ENCODE results near the gene TPST2. TPM values are rescaled to one million over a fixed set of nuclear protein-coding genes. Genes with fewer than 3 reads are reported as not detected.

The TPST2 gene
- total and polyA plus RNA-seq, 10 of the 15 experiments (the other 5 are each of a cell fraction or from before 2014, with no cell fraction given) = 6.3 to 33.7 (median 28.4) TPM

GRCh38 chr22:26597480-26597879, 7.5 kb upstream of the TPST2 start:
- SMC1A ChIA-PET (ENCODE audit: uncharacterized antibody, unreplicated experiment) = interaction anchor here (1.9 kb wide), 1 partner anchor 9 kb away, joined by 6 read pairs; no protein-coding TSS in a partner anchor
- POLR2A ChIA-PET = no interaction called here
- RAD21 ChIA-PET (ENCODE audit: unreplicated experiment) = no interaction called here
- Histone ChIP-seq H2AFZ (ENCODE audit: control insufficient read depth, low read depth, low read length) (no peak overlapping the region), H3K9ac (ENCODE audit: control insufficient read depth, insufficient read depth, low read length) (no peak overlapping the region), H3K79me2 (ENCODE audit: control insufficient read depth, insufficient read depth, low read length) (no peaks in the 10 kb centered on the region), H3K4me2 (ENCODE audit: control insufficient read depth, insufficient read depth) (no peak overlapping the region), H3K36me3 (ENCODE audit: control insufficient read depth in 2 of 2, insufficient read depth in 2 of 2, low read length in 1 of 2) (no peaks in the 10 kb centered on the region), H3K4me1 (ENCODE audit: control insufficient read depth, insufficient read depth, low read length) (peaks cover 10% of the 10 kb centered on the region), H3K4me3 (no peak overlapping the region), H3K27me3 (replicated peaks in 1 of 2; ENCODE audit: control insufficient read depth in 2 of 2, insufficient read depth in 2 of 2, low read length in 1 of 2) (no peaks in the 10 kb centered on the region), H4K20me1 (ENCODE audit: control insufficient read depth, insufficient read depth) (no peaks in the 10 kb centered on the region), H3K27ac (ENCODE audit: control insufficient read depth, insufficient read depth) (no peak overlapping the region), H3K9me3 (replicated peaks; ENCODE audit: control insufficient read depth, insufficient read depth, low read length) (no peaks in the 10 kb centered on the region)
- CTCF ChIA-PET = interaction anchor here (0.7 kb wide), 1 partner anchor 10 kb away, joined by 3 read pairs; no protein-coding TSS in a partner anchor
- 85% methylated on average over 4 of the region's 4 CpGs for WGBS (ENCODE audit: insufficient coverage, insufficient replicate concordance, low lambda C conversion rate, missing lambda C conversion rate)
- ATAC-seq = no peak
- BruUV-seq (replicated peaks) = no TSS peak
- intact Hi-C loops (cut with micrococcal nuclease; ENCODE audit: unreplicated experiment) (no loop called here), in situ Hi-C loops (cut with MboI) (no loop called here)
- no peak for DNase-seq (ENCODE audit: low read depth, low spot score)
- no peak for FAIRE-seq
- TF ChIP-seq SIX5 (IDR thresholded peaks at IDR 0.05; ENCODE audit: low read depth, low read length, severe bottlenecking) = no peak

GRCh38 chr22:26597026-26597425, 7.1 kb upstream of the TPST2 start:
- no peak for ATAC-seq

More at GRCh38 chr22:26597026-26597425, 7.1 kb upstream of the TPST2 start:
- 71% methylated on average over 4 of the region's 4 CpGs for WGBS (ENCODE audit: insufficient coverage, insufficient replicate concordance, low lambda C conversion rate, missing lambda C conversion rate)
- ChIA-PET CTCF (interaction anchor here (0.7 to 1.3 kb wide), 2 partner anchors 10 to 12 kb away, joined by 3 to 4 read pairs; no protein-coding TSS in a partner anchor), POLR2A (no interaction called here), SMC1A (ENCODE audit: uncharacterized antibody, unreplicated experiment) (interaction anchor here (1.1 to 1.9 kb wide), 2 partner anchors 10 to 14 kb away, joined by 3 to 6 read pairs; no protein-coding TSS in a partner anchor), RAD21 (ENCODE audit: unreplicated experiment) (no interaction called here)
- Histone ChIP-seq H3K9me3 (replicated peaks; ENCODE audit: control insufficient read depth, insufficient read depth, low read length) (no peaks in the 10 kb centered on the region), H3K27ac (ENCODE audit: control insufficient read depth, insufficient read depth) (no peak overlapping the region), H3K36me3 (ENCODE audit: control insufficient read depth in 2 of 2, insufficient read depth in 2 of 2, low read length in 1 of 2) (no peaks in the 10 kb centered on the region), H2AFZ (ENCODE audit: control insufficient read depth, low read depth, low read length) (no peak overlapping the region), H3K9ac (ENCODE audit: control insufficient read depth, insufficient read depth, low read length) (no peak overlapping the region), H3K4me2 (ENCODE audit: control insufficient read depth, insufficient read depth) (no peak overlapping the region), H3K27me3 (replicated peaks in 1 of 2; ENCODE audit: control insufficient read depth in 2 of 2, insufficient read depth in 2 of 2, low read length in 1 of 2) (no peaks in the 10 kb centered on the region), H4K20me1 (ENCODE audit: control insufficient read depth, insufficient read depth) (no peaks in the 10 kb centered on the region), H3K79me2 (ENCODE audit: control insufficient read depth, insufficient read depth, low read length) (no peaks in the 10 kb centered on the region), H3K4me3 (no peak overlapping the region), H3K4me1 (ENCODE audit: control insufficient read depth, insufficient read depth, low read length) (peaks cover 15% of the 10 kb centered on the region)
- in situ Hi-C loops (cut with MboI) = no loop called here
- BruUV-seq (replicated peaks) = no TSS peak
- intact Hi-C loops (cut with micrococcal nuclease; ENCODE audit: unreplicated experiment) = no loop called here
- TF ChIP-seq CUX1 (IDR thresholded peaks at IDR 0.05; ENCODE audit: insufficient replicate concordance, low read depth, low read length) (no peak), CREM (IDR thresholded peaks at IDR 0.05; ENCODE audit: low read depth) (no peak)
- FAIRE-seq = no peak
- no peak for DNase-seq (ENCODE audit: low read depth, low spot score)
